Gastrocnemius medialis (tissue), 4 donors: ENCODE results near the gene CASP14.
"Not testable (repeated sequence)": the region's sequence is repeated elsewhere in the genome, so short reads cannot be mapped to it uniquely, and the experiment has no call there.

Source experiments
- CTCF ChIP-seq, 5 experiments: fragments of 450-650 bp in 3 of 5; fragments of 200-600 bp in 2 of 5; sonication (generic) in 2 of 5; IDR thresholded peaks in 4 of 5; conservative IDR thresholded peaks in 1 of 5; 1 replicate in 4 of 5; 2 replicates in 1 of 5; pipeline ENCODE4 v1.5.1; 2016 to 2019; ENCODE audit warnings: antibody characterized with exemption in 5 of 5, mild to moderate bottlenecking in 3 of 5, moderate library complexity in 3 of 5
- POLR2A ChIP-seq, 2 donors: fragments of 450-650 bp; IDR thresholded peaks; one replicate each; pipeline ENCODE4 v1.6.1; 2017; ENCODE audit warnings: antibody characterized with exemption in 2 of 2, mild to moderate bottlenecking in 2 of 2, moderate library complexity in 2 of 2

DNA sequence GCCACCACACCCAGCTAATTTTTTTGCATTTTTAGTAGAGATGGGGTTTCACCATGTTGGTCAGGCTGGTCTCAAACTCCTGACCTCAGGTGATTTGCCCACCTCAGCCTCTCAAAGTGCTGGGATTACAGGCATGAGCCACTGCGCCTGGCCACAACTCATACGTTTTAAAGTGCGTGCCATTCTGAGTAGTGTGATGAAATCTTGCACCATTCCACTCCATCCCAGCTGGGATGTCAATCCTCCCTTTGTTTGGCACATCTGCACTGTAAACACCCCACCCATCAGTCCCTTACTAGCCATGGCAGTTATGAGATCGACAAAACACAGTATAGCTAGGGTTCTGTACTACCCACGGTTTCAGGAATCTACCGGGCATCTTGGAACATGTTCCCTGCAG, 48.7 kb downstream of the CASP14 start:
- not testable (repeated sequence) for TF ChIP-seq CTCF (IDR thresholded peaks at IDR 0.05 in 4 of 5, conservative IDR thresholded peaks at IDR 0.05 in 1 of 5); POLR2A (IDR thresholded peaks at IDR 0.05)
